ENCODE data around the gene S100A9. TPM values are rescaled to one million over a fixed set of nuclear protein-coding genes. Genes with fewer than 3 reads are reported as not detected.

Gene S100A9
- total and polyA plus RNA-seq, 2 experiments from 2014 or later = not detected

DNA sequence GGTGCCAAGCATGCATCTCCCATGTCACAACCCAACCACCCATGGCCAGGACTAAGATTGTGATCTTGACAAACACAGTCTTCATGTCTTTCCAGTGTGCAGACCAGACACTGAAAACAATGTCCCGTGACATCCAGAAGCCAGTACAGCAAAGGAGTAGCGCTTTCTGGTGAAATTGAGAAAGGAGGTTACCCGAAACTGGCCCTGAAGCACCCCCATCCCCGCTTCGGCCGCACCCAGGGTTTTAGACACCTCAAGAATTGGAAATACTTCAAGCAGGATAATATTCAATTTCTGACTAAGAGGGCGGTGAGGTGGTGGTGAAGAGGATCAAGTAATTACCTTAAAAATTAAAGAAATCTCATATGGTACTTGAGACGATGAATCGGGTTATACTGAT is 43.8 kb downstream of the S100A9 start:
- Histone ChIP-seq H3K4me2 (no peak overlapping the region), H3K36me3 (ENCODE audit: insufficient read depth) (no peaks in the 10 kb centered on the region), H3K9me2 (ENCODE audit: insufficient read depth) (0 out of 2 replicates have a peak, but pooled peaks cover 3% of the 10 kb centered on the region), H3K27me3 (ENCODE audit: insufficient read depth) (peaks cover 9% of the 10 kb centered on the region; the same call in 1 of the 2 replicates), H3K4me1 (ENCODE audit: insufficient read depth) (no peaks in the 10 kb centered on the region), H3F3A (replicated peaks; ENCODE audit: low read depth) (no peaks in the 10 kb centered on the region), H3K79me2 (replicated peaks; ENCODE audit: insufficient read depth) (no peaks in the 10 kb centered on the region), H2AFZ (no peak overlapping the region), H3K4me3 (no peak overlapping the region), H4K20me1 (replicated peaks; ENCODE audit: insufficient read depth) (no peaks in the 10 kb centered on the region), H3K27ac (ENCODE audit: low read depth) (no peak overlapping the region)
- Mint-ChIP-seq H3K9me3 (peaks cover 7% of the 10 kb centered on the region), H3K4me3 (no peak overlapping the region), H3K27me3 (ENCODE audit: insufficient read depth, low read depth, poor library complexity) (peaks cover 21% of the 10 kb centered on the region), H3K36me3 (ENCODE audit: low read depth) (peaks cover 2% of the 10 kb centered on the region), H3K4me1 (peaks cover 13% of the 10 kb centered on the region; the same call in 2 of the 3 replicates), H3K27ac (no peak overlapping the region)
- DNase-seq (ENCODE audit: low spot score) (no peak), ATAC-seq (no peak)
- TF ChIP-seq, protein P1, sequence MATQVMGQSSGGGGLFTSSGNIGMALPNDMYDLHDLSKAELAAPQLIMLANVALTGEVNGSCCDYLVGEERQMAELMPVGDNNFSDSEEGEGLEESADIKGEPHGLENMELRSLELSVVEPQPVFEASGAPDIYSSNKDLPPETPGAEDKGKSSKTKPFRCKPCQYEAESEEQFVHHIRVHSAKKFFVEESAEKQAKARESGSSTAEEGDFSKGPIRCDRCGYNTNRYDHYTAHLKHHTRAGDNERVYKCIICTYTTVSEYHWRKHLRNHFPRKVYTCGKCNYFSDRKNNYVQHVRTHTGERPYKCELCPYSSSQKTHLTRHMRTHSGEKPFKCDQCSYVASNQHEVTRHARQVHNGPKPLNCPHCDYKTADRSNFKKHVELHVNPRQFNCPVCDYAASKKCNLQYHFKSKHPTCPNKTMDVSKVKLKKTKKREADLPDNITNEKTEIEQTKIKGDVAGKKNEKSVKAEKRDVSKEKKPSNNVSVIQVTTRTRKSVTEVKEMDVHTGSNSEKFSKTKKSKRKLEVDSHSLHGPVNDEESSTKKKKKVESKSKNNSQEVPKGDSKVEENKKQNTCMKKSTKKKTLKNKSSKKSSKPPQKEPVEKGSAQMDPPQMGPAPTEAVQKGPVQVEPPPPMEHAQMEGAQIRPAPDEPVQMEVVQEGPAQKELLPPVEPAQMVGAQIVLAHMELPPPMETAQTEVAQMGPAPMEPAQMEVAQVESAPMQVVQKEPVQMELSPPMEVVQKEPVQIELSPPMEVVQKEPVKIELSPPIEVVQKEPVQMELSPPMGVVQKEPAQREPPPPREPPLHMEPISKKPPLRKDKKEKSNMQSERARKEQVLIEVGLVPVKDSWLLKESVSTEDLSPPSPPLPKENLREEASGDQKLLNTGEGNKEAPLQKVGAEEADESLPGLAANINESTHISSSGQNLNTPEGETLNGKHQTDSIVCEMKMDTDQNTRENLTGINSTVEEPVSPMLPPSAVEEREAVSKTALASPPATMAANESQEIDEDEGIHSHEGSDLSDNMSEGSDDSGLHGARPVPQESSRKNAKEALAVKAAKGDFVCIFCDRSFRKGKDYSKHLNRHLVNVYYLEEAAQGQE (IDR thresholded peaks at IDR 0.05; ENCODE audit: unreplicated experiment) = no peak
- TF ChIP-seq ZNF331 (CRISPR knock-in tag; IDR thresholded peaks at IDR 0.05; ENCODE audit: low read depth) (no peak), POLR2AphosphoS5 (IDR thresholded peaks at IDR 0.05; ENCODE audit: low read depth) (no peak), JUNB (IDR thresholded peaks at IDR 0.05; ENCODE audit: unreplicated experiment) (no peak), STAT1 (IDR thresholded peaks at IDR 0.05; ENCODE audit: unreplicated experiment) (no peak), CREB1 (CRISPR knock-in tag; IDR thresholded peaks at IDR 0.05; ENCODE audit: low read depth) (no peak), EZH2phosphoT487 (IDR thresholded peaks at IDR 0.05; ENCODE audit: unreplicated experiment) (no peak), ZNF114 (CRISPR knock-in tag; IDR thresholded peaks at IDR 0.05) (no peak), EZH2 (IDR thresholded peaks at IDR 0.05; ENCODE audit: low read depth, unreplicated experiment) (no peak), NANOG (IDR thresholded peaks at IDR 0.05; ENCODE audit: borderline replicate concordance) (no peak)
- TF ChIP-seq, protein P2, sequence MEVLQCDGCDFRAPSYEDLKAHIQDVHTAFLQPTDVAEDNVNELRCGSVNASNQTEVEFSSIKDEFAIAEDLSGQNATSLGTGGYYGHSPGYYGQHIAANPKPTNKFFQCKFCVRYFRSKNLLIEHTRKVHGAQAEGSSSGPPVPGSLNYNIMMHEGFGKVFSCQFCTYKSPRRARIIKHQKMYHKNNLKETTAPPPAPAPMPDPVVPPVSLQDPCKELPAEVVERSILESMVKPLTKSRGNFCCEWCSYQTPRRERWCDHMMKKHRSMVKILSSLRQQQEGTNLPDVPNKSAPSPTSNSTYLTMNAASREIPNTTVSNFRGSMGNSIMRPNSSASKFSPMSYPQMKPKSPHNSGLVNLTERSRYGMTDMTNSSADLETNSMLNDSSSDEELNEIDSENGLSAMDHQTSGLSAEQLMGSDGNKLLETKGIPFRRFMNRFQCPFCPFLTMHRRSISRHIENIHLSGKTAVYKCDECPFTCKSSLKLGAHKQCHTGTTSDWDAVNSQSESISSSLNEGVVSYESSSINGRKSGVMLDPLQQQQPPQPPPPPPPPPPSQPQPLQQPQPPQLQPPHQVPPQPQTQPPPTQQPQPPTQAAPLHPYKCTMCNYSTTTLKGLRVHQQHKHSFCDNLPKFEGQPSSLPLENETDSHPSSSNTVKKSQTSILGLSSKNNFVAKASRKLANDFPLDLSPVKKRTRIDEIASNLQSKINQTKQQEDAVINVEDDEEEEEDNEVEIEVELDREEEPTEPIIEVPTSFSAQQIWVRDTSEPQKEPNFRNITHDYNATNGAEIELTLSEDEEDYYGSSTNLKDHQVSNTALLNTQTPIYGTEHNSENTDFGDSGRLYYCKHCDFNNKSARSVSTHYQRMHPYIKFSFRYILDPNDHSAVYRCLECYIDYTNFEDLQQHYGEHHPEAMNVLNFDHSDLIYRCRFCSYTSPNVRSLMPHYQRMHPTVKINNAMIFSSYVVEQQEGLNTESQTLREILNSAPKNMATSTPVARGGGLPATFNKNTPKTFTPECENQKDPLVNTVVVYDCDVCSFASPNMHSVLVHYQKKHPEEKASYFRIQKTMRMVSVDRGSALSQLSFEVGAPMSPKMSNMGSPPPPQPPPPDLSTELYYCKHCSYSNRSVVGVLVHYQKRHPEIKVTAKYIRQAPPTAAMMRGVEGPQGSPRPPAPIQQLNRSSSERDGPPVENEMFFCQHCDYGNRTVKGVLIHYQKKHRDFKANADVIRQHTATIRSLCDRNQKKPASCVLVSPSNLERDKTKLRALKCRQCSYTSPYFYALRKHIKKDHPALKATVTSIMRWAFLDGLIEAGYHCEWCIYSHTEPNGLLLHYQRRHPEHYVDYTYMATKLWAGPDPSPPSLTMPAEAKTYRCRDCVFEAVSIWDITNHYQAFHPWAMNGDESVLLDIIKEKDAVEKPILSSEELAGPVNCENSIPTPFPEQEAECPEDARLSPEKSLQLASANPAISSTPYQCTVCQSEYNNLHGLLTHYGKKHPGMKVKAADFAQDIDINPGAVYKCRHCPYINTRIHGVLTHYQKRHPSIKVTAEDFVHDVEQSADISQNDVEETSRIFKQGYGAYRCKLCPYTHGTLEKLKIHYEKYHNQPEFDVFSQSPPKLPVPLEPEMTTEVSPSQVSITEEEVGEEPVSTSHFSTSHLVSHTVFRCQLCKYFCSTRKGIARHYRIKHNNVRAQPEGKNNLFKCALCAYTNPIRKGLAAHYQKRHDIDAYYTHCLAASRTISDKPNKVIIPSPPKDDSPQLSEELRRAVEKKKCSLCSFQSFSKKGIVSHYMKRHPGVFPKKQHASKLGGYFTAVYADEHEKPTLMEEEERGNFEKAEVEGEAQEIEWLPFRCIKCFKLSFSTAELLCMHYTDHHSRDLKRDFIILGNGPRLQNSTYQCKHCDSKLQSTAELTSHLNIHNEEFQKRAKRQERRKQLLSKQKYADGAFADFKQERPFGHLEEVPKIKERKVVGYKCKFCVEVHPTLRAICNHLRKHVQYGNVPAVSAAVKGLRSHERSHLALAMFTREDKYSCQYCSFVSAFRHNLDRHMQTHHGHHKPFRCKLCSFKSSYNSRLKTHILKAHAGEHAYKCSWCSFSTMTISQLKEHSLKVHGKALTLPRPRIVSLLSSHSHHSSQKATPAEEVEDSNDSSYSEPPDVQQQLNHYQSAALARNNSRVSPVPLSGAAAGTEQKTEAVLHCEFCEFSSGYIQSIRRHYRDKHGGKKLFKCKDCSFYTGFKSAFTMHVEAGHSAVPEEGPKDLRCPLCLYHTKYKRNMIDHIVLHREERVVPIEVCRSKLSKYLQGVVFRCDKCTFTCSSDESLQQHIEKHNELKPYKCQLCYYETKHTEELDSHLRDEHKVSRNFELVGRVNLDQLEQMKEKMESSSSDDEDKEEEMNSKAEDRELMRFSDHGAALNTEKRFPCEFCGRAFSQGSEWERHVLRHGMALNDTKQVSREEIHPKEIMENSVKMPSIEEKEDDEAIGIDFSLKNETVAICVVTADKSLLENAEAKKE (CRISPR knock-in tag; IDR thresholded peaks at IDR 0.05) = no peak
- TF ChIP-seq, protein P3, sequence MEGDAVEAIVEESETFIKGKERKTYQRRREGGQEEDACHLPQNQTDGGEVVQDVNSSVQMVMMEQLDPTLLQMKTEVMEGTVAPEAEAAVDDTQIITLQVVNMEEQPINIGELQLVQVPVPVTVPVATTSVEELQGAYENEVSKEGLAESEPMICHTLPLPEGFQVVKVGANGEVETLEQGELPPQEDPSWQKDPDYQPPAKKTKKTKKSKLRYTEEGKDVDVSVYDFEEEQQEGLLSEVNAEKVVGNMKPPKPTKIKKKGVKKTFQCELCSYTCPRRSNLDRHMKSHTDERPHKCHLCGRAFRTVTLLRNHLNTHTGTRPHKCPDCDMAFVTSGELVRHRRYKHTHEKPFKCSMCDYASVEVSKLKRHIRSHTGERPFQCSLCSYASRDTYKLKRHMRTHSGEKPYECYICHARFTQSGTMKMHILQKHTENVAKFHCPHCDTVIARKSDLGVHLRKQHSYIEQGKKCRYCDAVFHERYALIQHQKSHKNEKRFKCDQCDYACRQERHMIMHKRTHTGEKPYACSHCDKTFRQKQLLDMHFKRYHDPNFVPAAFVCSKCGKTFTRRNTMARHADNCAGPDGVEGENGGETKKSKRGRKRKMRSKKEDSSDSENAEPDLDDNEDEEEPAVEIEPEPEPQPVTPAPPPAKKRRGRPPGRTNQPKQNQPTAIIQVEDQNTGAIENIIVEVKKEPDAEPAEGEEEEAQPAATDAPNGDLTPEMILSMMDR (conservative IDR thresholded peaks at IDR 0.05; ENCODE audit: low read depth in 2 of 2) = no peak
- TF ChIP-seq, protein P4, sequence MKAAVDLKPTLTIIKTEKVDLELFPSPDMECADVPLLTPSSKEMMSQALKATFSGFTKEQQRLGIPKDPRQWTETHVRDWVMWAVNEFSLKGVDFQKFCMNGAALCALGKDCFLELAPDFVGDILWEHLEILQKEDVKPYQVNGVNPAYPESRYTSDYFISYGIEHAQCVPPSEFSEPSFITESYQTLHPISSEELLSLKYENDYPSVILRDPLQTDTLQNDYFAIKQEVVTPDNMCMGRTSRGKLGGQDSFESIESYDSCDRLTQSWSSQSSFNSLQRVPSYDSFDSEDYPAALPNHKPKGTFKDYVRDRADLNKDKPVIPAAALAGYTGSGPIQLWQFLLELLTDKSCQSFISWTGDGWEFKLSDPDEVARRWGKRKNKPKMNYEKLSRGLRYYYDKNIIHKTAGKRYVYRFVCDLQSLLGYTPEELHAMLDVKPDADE (IDR thresholded peaks at IDR 0.05) = no peak
